ENCODE results near the gene CDKL1.

GRCh38 chr14:50355692-50356091, 41.0 kb downstream of the CDKL1 start:
- TF ChIP-seq POLR2A (IDR thresholded peaks at IDR 0.05), result no peak
- no peak for TF ChIP-seq CTCF (IDR thresholded peaks at IDR 0.05)

All from esophagus squamous epithelium (tissue), 4 donors.